ENCODE results near the gene CCDC170. TPM values are rescaled to one million over a fixed set of nuclear protein-coding genes. Genes with fewer than 3 reads are reported as not detected.

CCDC170 gene
- total and polyA plus RNA-seq, 2 donors: 0.33 to 4.7 TPM

DNA sequence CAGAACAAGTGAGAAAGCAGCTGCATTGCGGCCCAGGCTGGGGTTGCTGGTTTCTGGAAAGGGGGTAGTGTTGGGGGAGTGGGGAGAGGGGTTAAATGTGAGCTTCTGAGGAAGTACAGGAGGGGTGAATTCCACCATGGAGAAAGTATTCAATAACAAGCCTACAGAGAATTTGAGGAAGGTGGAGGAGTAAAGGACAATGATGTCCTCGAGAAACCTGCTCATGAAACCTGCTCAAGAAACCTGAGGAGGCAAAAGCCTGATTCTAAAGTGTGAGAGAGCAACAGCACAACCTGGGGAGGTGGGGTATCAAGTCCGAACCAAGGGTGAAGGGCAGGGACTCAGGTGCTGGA lies 175.4 kb downstream of the CCDC170 start:
- Histone ChIP-seq H3K4me3 (ENCODE audit: low read depth, low read length) (no peak overlapping the region), H3K4me1 (ENCODE audit: insufficient read depth) (no peaks in the 10 kb centered on the region), H3K36me3 (ENCODE audit: insufficient read depth) (no peaks in the 10 kb centered on the region), H3K27ac (ENCODE audit: low read depth) (no peak overlapping the region)
- no peak for DNase-seq (ENCODE audit: extremely low spot score)
- 85% methylated on average over 3 of the region's 3 CpGs for WGBS

DNA sequence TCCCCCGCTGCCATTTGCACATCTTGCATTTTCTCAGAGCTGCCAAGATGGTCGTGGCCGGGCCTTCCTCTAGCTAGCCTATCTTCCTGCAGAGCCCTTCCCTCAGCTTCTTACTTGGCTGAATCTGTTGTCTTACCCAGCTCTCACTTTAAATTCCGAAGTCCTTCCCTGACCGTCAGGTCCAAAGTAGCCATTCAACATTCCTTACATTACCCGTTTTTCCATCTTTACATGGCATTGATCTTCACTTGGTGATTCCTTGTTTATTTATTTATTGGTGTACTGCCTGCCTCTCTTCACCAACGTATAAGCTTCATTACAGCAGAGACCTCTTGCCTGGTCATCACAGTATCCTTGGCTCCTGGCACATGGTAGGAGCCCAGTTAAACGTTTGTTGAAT lies 176.3 kb downstream of the CCDC170 start:
- no peak overlapping the region for H3K27ac ChIP-seq (ENCODE audit: low read depth)
- no peaks in the 10 kb centered on the region for H3K36me3 ChIP-seq (ENCODE audit: insufficient read depth)
- H3K4me3 ChIP-seq (ENCODE audit: low read depth, low read length): no peak overlapping the region
- 90% methylated on average over 8 of the region's 8 CpGs for WGBS
- no peaks in the 10 kb centered on the region for H3K4me1 ChIP-seq (ENCODE audit: insufficient read depth)
- no peak for DNase-seq (ENCODE audit: extremely low spot score)

Small RNA genes within 50 kb of the gene (small RNA-seq; reads per million reads assigned to genes)
- not detected for gene RNU6-813P

Other genes starting within 250 kb of the CCDC170 start
- 14.2 TPM for gene ZBTB2, start 102.5 kb upstream of the CCDC170 start, total RNA-seq
- 10.3 TPM for gene ZBTB2, start 102.5 kb upstream of the CCDC170 start, polyA plus RNA-seq
- 41.1 TPM for gene RMND1, start 41.9 kb upstream of the CCDC170 start, total RNA-seq
- gene RMND1, start 41.9 kb upstream of the CCDC170 start, polyA plus RNA-seq: 11.2 TPM

Measured in urinary bladder (tissue), 4 donors.